ENCODE measurements around the gene STRN3.
"Not testable (repeated sequence)": the region's sequence is repeated elsewhere in the genome, so short reads cannot be mapped to it uniquely, and the experiment has no call there.

The STRN3 gene

DNA sequence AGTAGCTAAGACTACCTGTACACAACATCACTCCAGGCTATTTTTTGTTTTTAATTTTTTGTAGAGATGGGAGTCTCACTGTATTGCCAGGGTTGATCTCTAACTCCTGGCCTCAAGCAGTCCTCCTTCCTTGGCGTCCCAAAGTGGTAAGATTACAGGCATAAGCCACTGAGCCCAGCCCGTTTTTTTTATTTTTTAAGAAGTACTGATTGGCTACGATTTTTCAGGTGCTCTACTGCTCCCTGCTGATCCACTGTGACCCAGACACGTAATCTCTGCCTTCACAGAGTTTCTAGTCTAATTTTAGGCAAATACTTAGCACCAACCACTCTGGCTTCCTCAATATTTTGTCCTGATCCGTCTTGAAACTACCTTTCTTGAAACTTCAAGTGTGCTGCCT lies 4.3 kb upstream of the STRN3 start:
- DNase-seq (ENCODE audit: low spot score) = no peak

DNA sequence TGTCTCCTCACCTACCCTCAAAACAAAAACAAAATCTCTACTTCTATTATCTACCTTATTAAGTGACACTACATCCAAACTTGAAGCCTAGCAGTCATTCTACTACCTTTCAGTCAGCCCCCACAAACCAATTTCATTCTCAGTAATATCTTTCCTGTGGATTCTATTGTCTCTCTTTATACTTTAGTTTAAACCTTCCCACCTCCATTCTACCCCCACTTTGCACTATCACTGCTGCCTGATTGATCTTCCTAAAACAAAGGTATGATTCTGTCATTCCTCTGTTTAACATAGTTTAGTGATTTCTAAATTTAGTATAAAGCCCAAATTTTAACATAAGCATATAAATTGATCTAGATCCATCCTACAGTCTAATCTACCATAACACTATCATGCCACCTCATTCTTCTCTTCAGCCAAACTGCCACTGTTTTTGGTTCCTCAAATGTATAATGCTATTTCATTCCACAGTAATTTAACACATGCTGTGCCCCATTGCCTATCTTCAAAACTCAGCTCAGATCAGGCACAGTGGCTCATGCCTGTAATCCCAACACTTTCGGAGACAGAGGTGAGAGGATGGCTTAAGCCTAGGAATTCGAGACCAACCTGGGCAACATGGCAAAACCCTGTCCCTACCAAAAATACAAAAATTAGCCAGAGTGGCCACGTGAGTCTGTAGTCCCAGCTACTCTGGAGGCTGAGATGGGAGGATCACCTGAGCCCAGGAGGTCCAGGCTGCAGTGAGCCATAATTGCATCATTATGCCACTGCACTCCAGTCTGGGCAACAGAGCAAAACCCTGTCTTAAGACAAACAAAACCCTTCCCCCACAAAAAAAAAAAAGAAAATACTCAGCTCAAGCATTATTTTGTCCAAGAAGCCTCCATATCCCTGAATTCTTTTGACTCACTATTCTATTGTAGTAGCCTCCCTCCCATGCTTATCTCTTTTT lies 3.1 kb upstream of the STRN3 start:
- DNase-seq (ENCODE audit: low spot score) = no peak

- peak; percentile 8 for DNase-seq (ENCODE audit: low spot score)
Measured at GRCh38 chr14:31027847-31028246, 1.7 kb upstream of the STRN3 start.

DNA sequence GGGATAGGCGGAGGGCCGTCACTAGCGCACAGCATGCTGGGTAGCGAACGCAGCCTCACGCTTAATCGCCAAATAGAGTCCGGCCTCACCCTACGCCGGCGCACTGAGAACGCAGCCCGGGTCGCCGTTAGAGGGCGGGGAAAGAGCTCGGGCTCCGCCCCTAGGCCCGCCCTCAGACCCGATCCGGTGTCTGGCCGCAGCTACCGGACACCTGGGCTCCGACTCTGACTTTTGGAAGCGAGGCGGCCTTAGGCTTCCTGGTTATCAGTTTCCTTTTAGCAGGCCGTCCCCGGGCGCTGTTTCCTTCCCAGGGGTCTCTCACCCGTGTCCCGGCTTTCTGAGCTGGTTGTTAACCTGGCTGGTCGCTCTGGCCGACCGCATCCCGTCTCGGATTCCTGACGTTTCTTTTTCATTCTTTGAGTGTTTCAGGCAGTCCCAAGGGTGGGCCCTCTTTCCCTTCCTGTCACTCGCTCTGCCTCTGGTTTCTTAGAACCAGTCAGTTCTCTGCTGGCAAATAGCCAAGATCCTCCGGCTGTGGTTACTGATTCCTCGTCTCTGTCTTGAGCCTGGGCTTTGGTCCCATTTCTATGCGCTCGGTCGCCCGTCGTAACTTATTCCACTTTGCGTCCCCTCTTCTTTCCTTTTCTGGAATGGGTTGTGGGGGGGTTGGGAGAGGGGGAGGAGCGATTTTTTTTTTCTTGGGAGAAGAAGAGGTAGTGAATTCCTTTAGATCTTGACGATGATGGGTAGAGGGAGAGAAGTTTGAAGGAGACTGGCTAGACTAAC lies 464 bp upstream of the STRN3 start:
- DNase-seq (ENCODE audit: low spot score) = peak; percentile 94

DNA sequence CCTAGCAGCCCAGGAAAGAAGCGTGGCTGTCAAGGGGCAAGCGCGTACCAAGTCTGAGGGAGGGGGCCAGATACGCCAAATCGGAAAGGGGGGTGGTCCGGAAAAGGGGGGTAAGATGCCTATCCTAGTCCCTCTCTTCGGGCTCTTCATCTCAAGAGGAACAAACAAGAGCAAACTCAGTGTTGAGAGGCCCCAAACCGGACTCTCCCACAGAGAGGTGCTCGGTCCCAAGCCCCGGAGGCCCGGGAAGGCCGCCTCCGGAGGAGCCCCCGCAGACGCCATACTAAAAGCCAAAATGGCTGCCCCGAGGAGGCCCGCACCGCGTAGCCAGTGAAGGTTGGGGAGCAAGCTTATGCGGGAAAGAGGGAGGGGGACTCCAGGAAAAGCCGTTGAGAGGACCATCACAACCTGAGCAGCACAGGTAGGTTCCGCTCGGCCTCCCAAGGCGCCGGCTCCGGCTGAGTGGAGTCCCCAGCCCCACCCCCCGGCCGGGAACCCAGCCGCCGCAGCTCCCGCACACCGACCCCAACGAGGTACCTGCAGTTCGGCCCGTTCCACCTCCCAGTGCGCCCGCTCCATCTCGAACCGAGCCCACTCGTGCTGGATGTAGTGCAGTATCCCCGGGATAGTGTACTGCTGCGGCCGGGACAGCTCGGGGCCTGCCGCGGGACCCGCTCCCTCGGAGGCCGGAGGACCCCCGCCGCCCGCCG lies 657 bp downstream of the STRN3 start, which contains the start of gene AP4S1:
Gene AP4S1 (plus strand): TSS at position 283 of the 710 bp plus-strand sequence. CDS start 40,548 bp downstream, outside the sequence.
- peak; percentile 24 for DNase-seq (ENCODE audit: low spot score)

DNA sequence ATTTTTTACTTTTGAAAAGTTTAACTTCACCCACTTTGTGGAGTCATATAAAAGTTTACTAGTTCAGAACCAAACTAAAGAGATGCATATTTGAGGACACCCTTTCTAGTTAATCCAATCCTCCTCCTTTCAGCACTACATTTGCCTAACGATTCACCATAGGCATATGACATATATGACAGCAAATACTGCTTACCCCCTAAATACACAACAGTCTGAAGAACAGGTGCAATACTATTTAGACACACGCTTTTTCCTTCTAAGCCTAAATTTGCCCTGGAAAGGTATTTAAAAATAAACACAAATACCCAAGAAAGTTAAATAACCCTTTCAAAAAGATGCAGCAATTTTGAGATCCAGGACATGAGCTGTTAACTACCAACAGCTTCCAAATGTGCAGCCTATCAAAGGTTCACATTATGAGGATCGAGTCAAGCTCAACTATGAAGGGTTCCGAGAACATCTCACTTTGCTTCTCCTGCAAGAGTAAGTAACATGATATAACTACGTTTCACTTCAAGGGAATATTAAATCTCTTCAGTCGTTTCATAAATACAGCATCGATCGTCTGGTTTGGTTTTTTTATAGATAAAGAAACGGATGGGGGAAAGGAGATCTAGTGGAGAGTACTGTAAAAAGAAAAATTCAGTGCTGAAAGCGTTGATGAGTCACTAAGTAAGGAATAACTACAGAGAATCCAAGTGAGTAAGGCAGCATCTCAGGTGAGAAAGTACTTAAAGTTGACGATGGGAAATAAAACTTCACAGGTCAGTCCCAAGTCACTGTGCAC lies 1.4 kb downstream of the STRN3 start:
- peak; percentile 19 for DNase-seq (ENCODE audit: low spot score)

- no peak for DNase-seq (ENCODE audit: low spot score)
Measured at GRCh38 chr14:31024010-31024480, 2.1 kb downstream of the STRN3 start.

DNA sequence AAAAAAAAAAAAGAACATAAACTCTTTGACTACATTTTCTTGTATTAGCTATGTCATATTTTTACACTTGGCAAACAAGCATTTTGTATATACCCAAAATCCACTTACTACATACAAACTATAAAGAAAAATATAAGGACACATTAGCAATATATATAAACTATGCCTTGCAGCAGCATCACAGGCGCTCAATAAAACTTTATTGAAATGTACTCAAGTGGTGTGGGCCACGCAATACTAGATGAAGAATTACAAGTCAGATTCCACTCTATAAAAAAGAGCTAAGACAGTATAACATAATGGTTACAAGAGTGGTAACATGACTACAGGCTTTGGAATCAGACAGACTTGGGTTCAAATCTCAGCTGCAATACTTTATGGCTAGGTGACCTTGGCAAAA lies 3.8 kb downstream of the STRN3 start:
- DNase-seq (ENCODE audit: low spot score) = no peak

- DNase-seq (ENCODE audit: low spot score) = no peak
Measured at GRCh38 chr14:31021576-31021949, 4.6 kb downstream of the STRN3 start.

- DNase-seq (ENCODE audit: low spot score) = no peak
Measured at GRCh38 chr14:31020834-31021575, 5.2 kb downstream of the STRN3 start.

DNA sequence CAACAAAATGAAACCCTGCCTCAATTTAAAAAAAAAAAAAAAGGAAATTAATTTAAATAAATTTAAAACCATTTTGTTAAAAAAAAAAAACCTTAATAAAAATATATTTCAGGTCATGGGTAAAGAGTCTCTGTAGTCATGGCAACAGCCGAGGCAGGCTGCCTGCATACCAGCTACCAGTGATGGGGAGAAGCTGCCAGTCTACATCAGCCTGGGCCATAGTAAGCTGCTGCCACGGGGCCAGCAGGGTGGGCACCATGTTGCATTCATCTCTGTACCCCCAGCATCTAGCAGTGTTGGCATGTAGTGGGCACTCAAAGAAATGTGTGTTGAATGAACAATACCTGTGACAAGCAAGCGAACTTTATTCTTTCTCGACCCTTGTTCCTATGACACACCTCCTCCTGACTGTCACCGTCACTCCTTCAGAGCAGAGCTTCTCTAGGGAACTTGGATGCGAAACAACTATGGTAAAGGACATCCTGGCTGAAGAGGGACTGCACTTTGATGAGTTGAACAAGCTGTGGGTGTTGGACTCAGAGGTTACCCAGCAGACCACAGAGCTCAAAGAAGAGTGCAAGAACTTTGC lies 8.0 kb downstream of the STRN3 start:
- no peak for DNase-seq (ENCODE audit: low spot score)

DNA sequence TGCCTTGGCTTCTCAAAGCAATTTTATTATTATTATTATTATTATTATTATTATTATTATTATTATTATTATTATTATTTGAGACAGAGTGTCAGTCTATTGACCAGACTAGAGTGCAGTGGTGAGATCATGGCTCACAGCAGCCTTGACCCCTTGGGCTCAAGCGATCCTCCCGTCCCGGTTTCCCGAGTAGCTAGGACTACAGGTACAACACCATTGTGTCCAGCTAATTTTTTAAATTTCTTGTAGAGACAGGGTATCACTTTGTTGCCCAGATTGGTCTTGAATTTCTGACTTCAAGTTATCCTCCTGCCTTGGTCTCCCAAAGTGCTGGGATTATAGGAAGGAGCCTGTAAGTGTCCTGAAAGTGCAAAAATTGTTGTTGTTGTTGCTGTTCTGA lies 12.3 kb downstream of the STRN3 start:
- DNase-seq (ENCODE audit: low spot score) = no peak

- no peak for DNase-seq (ENCODE audit: low spot score)
Measured at GRCh38 chr14:31010935-31011334, 15.2 kb downstream of the STRN3 start.

GRCh38 chr14:31009836-31010574 lies 16.2 kb downstream of the STRN3 start:
- DNase-seq (ENCODE audit: low spot score) = no peak

DNA sequence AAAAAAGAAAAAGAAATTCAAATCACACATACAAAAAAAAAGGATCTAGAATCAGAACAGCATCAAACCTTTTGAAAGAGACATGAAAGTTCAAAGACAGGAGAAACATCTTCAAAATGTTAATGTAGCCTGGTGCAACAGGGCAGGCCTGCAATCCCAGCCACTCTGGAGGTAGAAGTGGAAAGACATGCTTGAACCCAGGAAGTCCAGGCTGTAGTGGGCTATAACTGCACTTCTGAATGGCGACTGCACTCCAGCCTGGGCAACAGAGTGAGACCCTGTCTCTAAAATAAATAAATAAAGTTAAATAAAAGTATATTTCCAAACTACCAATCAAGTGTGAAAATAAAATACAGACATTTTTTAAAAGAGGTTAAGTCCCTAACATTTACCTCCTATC lies 19.5 kb downstream of the STRN3 start:
- no peak for DNase-seq (ENCODE audit: low spot score)

- DNase-seq (ENCODE audit: low spot score) = not testable (repeated sequence)
Measured at GRCh38 chr14:31004007-31004406, 22.2 kb downstream of the STRN3 start.

- no peak for DNase-seq (ENCODE audit: low spot score)
Measured at GRCh38 chr14:31003284-31003683, 22.9 kb downstream of the STRN3 start.

DNA sequence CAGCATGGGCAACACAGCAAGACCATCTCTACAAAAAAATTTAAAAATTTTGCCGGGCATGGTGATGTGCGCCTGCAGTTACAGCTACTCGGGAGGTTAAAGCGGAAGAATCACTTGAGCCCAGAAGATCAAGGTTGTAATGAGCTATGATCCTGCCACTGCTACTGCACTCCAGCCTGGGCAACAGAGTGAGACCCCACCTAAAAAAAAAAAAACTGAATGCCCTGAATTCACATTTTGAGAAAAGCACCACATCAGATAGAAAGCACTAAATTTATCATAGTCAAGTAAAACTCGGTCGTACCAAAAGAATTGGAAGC lies 24.9 kb downstream of the STRN3 start:
- no peak for DNase-seq (ENCODE audit: low spot score)

DNA sequence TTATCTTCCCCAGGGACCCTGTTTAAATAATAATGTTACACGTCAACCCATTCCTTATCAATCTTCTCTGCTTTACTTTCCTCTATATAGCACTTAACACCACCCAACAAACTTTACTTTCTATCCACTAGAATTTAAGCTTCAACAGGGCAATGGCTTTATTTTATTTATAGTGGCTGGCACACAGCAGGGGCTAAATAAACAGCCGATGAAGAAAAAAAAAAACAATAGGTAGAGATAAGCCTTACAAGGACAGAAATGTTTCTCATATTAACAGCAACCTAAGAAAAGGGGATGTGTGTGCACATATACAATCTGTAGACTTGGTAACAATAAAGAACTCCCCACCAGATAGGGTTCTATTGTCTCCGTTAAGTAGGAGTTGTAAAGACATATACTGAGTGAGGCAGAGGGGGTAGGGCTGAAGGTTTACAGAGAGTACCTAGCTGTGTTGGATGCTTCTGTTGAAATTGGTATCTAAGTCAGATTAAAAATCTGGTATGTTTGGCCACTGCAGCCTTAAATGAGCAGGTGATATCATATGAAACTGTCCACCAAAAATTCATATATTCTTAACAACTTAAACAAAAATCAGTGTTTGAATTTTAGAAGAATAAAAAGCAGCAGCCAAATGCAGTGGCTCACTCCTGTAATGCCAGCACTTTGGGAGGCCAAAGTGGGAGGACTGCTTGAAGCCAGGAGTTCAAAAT lies 25.4 kb downstream of the STRN3 start:
- DNase-seq (ENCODE audit: low spot score) = no peak

All from hepatic stellate cell (primary cell).